Measurements from ENCODE around the gene PHACTR3.

GRCh38 chr20:59778615-59779200 is 174.4 kb downstream of the PHACTR3 start:
- TF ChIP-seq CTCF (IDR thresholded peaks at IDR 0.05; ENCODE audit: low read length) (no peak), EZH2 (optimal IDR thresholded peaks at IDR 0.05; ENCODE audit: low read depth, low read length) (no peak), EZH2phosphoT487 (IDR thresholded peaks at IDR 0.05; ENCODE audit: low read length) (no peak)

Data from MM.1S (cell line).